K562 (cell line): ENCODE measurements around the gene MKLN1. TPM values are rescaled to one million over a fixed set of nuclear protein-coding genes. Genes with fewer than 3 reads are reported as not detected.

Source experiments
- ATAC-seq: fragments of 200-7000 bp; cut with Tn5 transposase; 3 replicates; pipeline ENCODE4 v1.9.1; 2020; ENCODE audit warnings: moderate library complexity
- BruUV-seq: library from RNA; stranded (reverse); fragments of 400-500 nt; replicated peaks from 2 replicates; lab custom pipeline; 2021; lab: Mats Ljungman, UMichigan
- CTCF ChIA-PET: fragments of 300-600 bp; formaldehyde crosslinking; extraction: SDS; loops from one replicate; lab custom pipeline; 2021; ENCODE audit warnings: low intra/inter-chr PET ratio; lab: Yijun Ruan, JAX
- POLR2A ChIA-PET: fragments of 300-600, 350-650 bp; sonication (Branson Sonifier 250); formaldehyde crosslinking; extraction: SDS; loops from one replicate; lab custom pipeline; 2021; ENCODE audit warnings: antibody characterized with exemption, inconsistent platforms; lab: Yijun Ruan, JAX
- DNase-seq, 4 experiments: peaks; one replicate each; pipeline versions ENCODE4 v3.0.0 to v3.0.0-alpha.2; 2011 to 2018; ENCODE audit warnings: low spot score in 3 of 4, mixed read lengths in 3 of 4; ENCODE audit errors: extremely low read depth in 1 of 4
- FAIRE-seq: peaks from 2 replicates; lab custom pipeline; 2011; peaks lifted over from hg19 to GRCh38; lab: Jason Lieb, UNC
- H2AFZ ChIP-seq: 2 replicates; pipeline ENCODE4 v1.6.0; 2011; ENCODE audit warnings: low read depth, low read length, control low read depth, inconsistent platforms
- H3K27ac ChIP-seq: fragments of 200-600 bp; 3 replicates; pipeline ENCODE4 v1.8.0; 2011; ENCODE audit warnings: low read depth, mild to moderate bottlenecking, control low read depth, inconsistent platforms, low read length, moderate library complexity, mixed read lengths; ENCODE audit errors: extremely low read depth
- H3K27me3 ChIP-seq, 2 experiments: fragments of 300-600 bp in 1 of 2; 2 replicates in 1 of 2; 3 replicates in 1 of 2; pipeline versions ENCODE4 v1.6.0 to v1.8.0; 2011; ENCODE audit warnings: inconsistent platforms in 2 of 2, low read length in 2 of 2, mild to moderate bottlenecking in 1 of 2, mixed read lengths in 1 of 2, moderate library complexity in 1 of 2; ENCODE audit not compliant: control insufficient read depth in 2 of 2, insufficient read depth in 2 of 2
- H3K36me3 ChIP-seq: fragments of 300-600 bp; 3 replicates; pipeline ENCODE4 v1.8.0; 2011; ENCODE audit warnings: mild to moderate bottlenecking, low read length, inconsistent platforms; ENCODE audit not compliant: control insufficient read depth, insufficient read depth
- H3K4me1 ChIP-seq, 2 experiments: fragments of 200-600 bp in 1 of 2; replicated peaks in 1 of 2; 2 replicates in 1 of 2; 3 replicates in 1 of 2; pipeline versions ENCODE4 v1.5.1 to v1.8.0; 2011; ENCODE audit warnings: inconsistent platforms in 2 of 2, low read length in 2 of 2, mild to moderate bottlenecking in 1 of 2, mixed read lengths in 1 of 2, moderate library complexity in 1 of 2; ENCODE audit not compliant: control insufficient read depth in 2 of 2, insufficient read depth in 2 of 2
- H3K4me2 ChIP-seq: 2 replicates; pipeline ENCODE4 v1.6.1; 2011; ENCODE audit warnings: low read length, control low read depth, inconsistent platforms, mixed read lengths; ENCODE audit not compliant: insufficient read depth
- H3K4me3 ChIP-seq: fragments of 200-600 bp; sonication (generic), shearing (Covaris generic); 2 replicates; pipeline ENCODE4 v1.5.1; 2016; ENCODE audit warnings: control low read depth, inconsistent platforms
- H3K79me2 ChIP-seq: fragments of 200-600 bp; 3 replicates; pipeline ENCODE4 v1.8.0; 2011; ENCODE audit warnings: low read length, inconsistent platforms; ENCODE audit not compliant: control insufficient read depth, insufficient read depth
- H3K9ac ChIP-seq, 2 experiments: 2 replicates each; pipeline versions ENCODE4 v1.6.0 to v1.6.1; 2011; ENCODE audit warnings: low read depth in 2 of 2, low read length in 2 of 2, control low read depth in 1 of 2, inconsistent platforms in 1 of 2, mild to moderate bottlenecking in 1 of 2, mixed read lengths in 1 of 2; ENCODE audit not compliant: insufficient read depth in 1 of 2
- H3K9me1 ChIP-seq: one replicate; pipeline ENCODE4 v1.6.0; 2011; ENCODE audit warnings: inconsistent platforms, mild to moderate bottlenecking, low read length, moderate library complexity; ENCODE audit not compliant: control insufficient read depth, insufficient read depth
- H3K9me3 ChIP-seq: replicated peaks from 2 replicates; pipeline ENCODE4 v1.5.1; 2011; ENCODE audit warnings: low read depth, low read length, inconsistent platforms; ENCODE audit not compliant: control insufficient read depth, insufficient read depth
- H4K20me1 ChIP-seq: replicated peaks from 2 replicates; pipeline ENCODE4 v1.6.1; 2011; ENCODE audit warnings: low read length, inconsistent platforms, mixed read lengths; ENCODE audit not compliant: control insufficient read depth, insufficient read depth
- CBFA2T2 ChIP-seq: fragments of 450-650 bp; conservative IDR thresholded peaks from 2 replicates; pipeline ENCODE4 v1.6.1; 2017; ENCODE audit warnings: mild to moderate bottlenecking
- CBFA2T3 ChIP-seq: fragments of 450-650 bp; IDR thresholded peaks from 2 replicates; pipeline ENCODE4 v1.6.1; 2017
- CEBPB ChIP-seq: fragments of 450-650 bp; IDR thresholded peaks from 2 replicates; pipeline ENCODE4 v1.6.1; 2016; ENCODE audit warnings: missing genetic modification characterization, missing compliant biosample characterization
- CEBPG ChIP-seq, 3 experiments: fragments of 200-800 bp in 1 of 3; sonication (Bioruptor generic) in 1 of 3; sonication (generic) in 1 of 3; formaldehyde crosslinking in 1 of 3; IDR thresholded peaks in 2 of 3; conservative IDR thresholded peaks in 1 of 3; 2 replicates each; pipeline versions ENCODE4 v1.6.1 to v1.8.0; 2016 to 2022; ENCODE audit warnings: missing compliant biosample characterization in 2 of 3, missing genetic modification characterization in 2 of 3, mild to moderate bottlenecking in 1 of 3, missing genetic modification reagents in 1 of 3
- DPF2 ChIP-seq: fragments of 450-650 bp; IDR thresholded peaks from 2 replicates; pipeline ENCODE4 v1.6.1; 2016
- NFE2 ChIP-seq: IDR thresholded peaks from 2 replicates; pipeline ENCODE4 v1.6.1; 2014; ENCODE audit warnings: antibody characterized with exemption, low read depth
- ZNF316 ChIP-seq: fragments of 450-650 bp; IDR thresholded peaks from 2 replicates; pipeline ENCODE4 v1.6.1; 2016
- ZNF561 ChIP-seq: fragments of 450-650 bp; formaldehyde crosslinking; conservative IDR thresholded peaks from 2 replicates; pipeline ENCODE4 v1.4.0; 2020; ENCODE audit warnings: mild to moderate bottlenecking, moderate library complexity
- WGBS: fragments of 100-300 bp; shearing (Covaris generic); methylation state at CpG from one replicate; pipeline ENCODE4 v1.1.6; 2016; ENCODE audit warnings: low coverage, mixed read lengths; ENCODE audit not compliant: insufficient coverage; ENCODE audit errors: missing lambda C conversion rate; 5-methylcytosine and 5-hydroxymethylcytosine counted together
- in situ Hi-C: fragments of 300-500 bp; cut with MboI; formaldehyde crosslinking; loops from 4 replicates; pipeline ENCODE4 v1.15.0; 2018; ENCODE audit warnings: inconsistent platforms, mixed read lengths
- intact Hi-C: fragments of 100-400 bp; cut with micrococcal nuclease; formaldehyde crosslinking; loops from 2 replicates; pipeline ENCODE4 v1.14.2; 2022
- polyA plus RNA-seq, 8 experiments: library from polyadenylated mRNA; depleted of rRNA in 4 of 8; stranded (reverse) in 5 of 8; unstranded in 3 of 8; fragments of >200 nt; fragmentation: Nextera tagmentation in 2 of 8; fragmentation: Illumina TruSeq in 1 of 8; extraction: Ambion mirVana in 2 of 8; extraction: Trizol in 1 of 8; gene quantifications; 2 replicates each; pipeline versions ENCODE4 v1.2.1 to v1.2.3, GENCODE V29; 2011 to 2014; ENCODE audit warnings: inconsistent platforms in 1 of 8, missing spikeins in 1 of 8
- total RNA-seq, 7 experiments: library from RNA; depleted of rRNA in 6 of 7; stranded (reverse); fragments of >200 nt in 6 of 7; fragmentation: Illumina TruSeq in 2 of 7; extraction: Trizol in 2 of 7; gene quantifications; 2 replicates each; pipeline versions ENCODE4 v1.2.1 to v1.2.3, GENCODE V29; 2011 to 2021; ENCODE audit warnings: low replicate concordance in 1 of 7
- TF ChIP-seq, protein P1 (sequence below): IDR thresholded peaks from 2 replicates; pipeline ENCODE4 v1.6.1; 2016; ENCODE audit warnings: missing genetic modification characterization, missing compliant biosample characterization

MKLN1 gene
- total and polyA plus RNA-seq, 9 of the 15 experiments (the other 6 are each of a cell fraction or from before 2014, with no cell fraction given), result 18.6 to 80.4 (median 56.0) TPM

DNA sequence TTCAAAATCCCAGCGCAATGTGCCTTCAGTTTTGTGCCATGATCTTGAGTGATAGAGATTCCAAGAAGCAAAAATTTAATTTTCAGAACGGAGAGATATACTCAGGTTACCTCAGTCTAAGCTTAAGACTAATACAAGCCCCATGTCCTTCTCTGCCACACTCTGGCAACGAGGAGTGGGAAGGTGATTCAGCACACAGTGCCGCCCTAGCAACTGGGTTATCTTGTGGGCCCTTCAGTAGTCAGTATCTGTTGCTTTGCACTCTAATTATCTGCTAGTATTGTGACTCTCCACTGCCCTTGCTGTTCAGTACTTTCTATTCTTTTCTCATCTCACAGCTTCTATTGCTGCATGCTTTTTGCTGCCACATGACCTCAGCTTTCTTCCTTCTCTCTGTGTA, 39.2 kb upstream of the MKLN1 start (continued):
- TF ChIP-seq, protein P1, sequence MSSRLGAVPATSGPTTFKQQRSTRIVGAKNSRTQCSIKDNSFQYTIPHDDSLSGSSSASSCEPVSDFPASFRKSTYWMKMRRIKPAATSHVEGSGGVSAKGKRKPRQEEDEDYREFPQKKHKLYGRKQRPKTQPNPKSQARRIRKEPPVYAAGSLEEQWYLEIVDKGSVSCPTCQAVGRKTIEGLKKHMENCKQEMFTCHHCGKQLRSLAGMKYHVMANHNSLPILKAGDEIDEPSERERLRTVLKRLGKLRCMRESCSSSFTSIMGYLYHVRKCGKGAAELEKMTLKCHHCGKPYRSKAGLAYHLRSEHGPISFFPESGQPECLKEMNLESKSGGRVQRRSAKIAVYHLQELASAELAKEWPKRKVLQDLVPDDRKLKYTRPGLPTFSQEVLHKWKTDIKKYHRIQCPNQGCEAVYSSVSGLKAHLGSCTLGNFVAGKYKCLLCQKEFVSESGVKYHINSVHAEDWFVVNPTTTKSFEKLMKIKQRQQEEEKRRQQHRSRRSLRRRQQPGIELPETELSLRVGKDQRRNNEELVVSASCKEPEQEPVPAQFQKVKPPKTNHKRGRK (tag), result 0 out of 2 replicates have a peak, but pooled peaks have one; percentile 9
- peak; percentile 37; the same call in 1 of the 2 replicates for TF ChIP-seq ZNF316
- TF ChIP-seq DPF2, result peak; percentile 38; the same call in 1 of the 2 replicates
- peak; percentile 42 for TF ChIP-seq CBFA2T3
- TF ChIP-seq NFE2, result peak; percentile 79

DNA sequence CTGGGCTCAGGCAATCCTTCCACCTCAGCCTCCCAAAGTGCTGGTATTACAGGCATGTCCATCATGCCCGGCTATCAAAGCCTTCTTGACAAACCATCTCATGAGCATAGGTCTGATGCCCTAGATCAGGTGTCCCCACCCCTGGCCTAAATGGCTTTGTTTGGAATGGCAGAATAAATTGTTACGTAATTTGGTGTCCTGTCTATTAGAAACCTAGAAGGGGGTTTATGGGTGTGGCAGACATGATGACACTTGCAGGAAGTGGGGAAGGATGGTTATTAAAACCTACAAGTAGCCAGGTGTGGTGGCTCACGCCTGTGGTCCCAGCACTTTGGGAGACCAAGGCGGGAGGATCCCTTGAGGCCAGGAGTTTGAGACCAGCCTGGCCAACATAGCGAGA, 38.6 kb upstream of the MKLN1 start:
- Histone ChIP-seq H3K27ac (no peak overlapping the region), H3K79me2 (no peaks in the 10 kb centered on the region), H3K9ac (no peak overlapping the region), H3K4me2 (no peak overlapping the region), H3K4me1 (peaks cover 0 to 8% of the 10 kb centered on the region in 2 experiments; a peak in 2 of 5 replicates), H3K4me3 (no peak overlapping the region), H3K27me3 (peaks cover 17 to 19% of the 10 kb centered on the region in 2 experiments; a peak in 4 of 5 replicates), H4K20me1 (no peaks in the 10 kb centered on the region), H2AFZ (no peak overlapping the region), H3K9me3 (no peaks in the 10 kb centered on the region), H3K36me3 (no peaks in the 10 kb centered on the region), H3K9me1 (no peaks in the 10 kb centered on the region)
- in situ Hi-C loops, result no loop called here
- no peak for DNase-seq
- no peak for FAIRE-seq
- BruUV-seq, result no TSS peak
- ChIA-PET POLR2A (no interaction called here), CTCF (no interaction called here)
- ATAC-seq, result no peak
- TF ChIP-seq CBFA2T2, result 0 out of 2 replicates have a peak, but pooled peaks have one; percentile 0
- TF ChIP-seq ZNF561 (CRISPR knock-in tag), result no peak
- 0 out of 2 replicates have a peak, but pooled peaks have one; percentile 8 for TF ChIP-seq CEBPG (CRISPR knock-in tag; IDR thresholded peaks at IDR 0.05)
- peak; percentile 56 to 59 for TF ChIP-seq CEBPG (tag; conservative IDR thresholded peaks at IDR 0.05 in 1 of 2, IDR thresholded peaks at IDR 0.05 in 1 of 2)
- TF ChIP-seq CEBPB (tag), result peak; percentile 57
- WGBS, result 20% methylated on average over 5 of the region's 5 CpGs
- intact Hi-C loops, result no loop called here
